ENCODE measurements around the gene EHBP1L1.

EHBP1L1 gene

DNA sequence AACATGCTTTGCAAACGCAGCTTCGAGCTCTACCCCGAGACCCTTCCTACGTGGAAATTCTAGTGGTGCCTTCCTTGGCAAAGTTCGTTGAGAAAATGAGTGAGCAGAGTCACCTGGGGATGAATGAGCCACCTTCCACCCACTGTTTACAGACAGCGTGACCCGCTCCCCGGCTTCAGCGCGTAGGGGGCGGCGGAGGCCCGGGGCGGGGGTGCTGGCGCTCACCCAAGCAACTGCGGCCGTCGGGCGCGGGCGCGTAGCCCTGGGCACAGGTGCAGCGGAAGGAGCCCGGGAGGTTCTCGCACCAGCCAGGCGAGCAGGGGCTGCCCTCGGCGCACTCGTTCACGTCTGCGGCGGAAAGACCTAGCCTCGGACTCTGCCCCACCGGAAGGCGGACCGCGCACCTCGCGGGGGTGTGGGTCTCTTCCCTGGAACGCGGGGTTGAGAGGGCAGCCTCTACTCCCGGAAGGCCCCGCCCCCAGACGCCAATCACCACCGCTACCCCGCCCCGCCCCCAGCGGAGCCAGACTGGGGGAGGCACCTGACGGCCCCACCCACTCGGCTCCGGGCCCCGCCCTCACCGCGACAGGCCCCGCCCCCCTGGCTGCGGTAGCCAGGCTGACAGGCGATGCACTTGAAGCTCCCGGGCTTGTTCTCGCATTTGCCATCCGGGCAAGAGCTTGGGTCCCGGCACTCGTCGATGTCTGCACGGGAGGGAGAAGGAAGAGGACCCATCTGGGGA is 29.5 kb upstream of the EHBP1L1 start:
- DNase-seq = peak in 1 of 2 donors; percentile 47

DNA sequence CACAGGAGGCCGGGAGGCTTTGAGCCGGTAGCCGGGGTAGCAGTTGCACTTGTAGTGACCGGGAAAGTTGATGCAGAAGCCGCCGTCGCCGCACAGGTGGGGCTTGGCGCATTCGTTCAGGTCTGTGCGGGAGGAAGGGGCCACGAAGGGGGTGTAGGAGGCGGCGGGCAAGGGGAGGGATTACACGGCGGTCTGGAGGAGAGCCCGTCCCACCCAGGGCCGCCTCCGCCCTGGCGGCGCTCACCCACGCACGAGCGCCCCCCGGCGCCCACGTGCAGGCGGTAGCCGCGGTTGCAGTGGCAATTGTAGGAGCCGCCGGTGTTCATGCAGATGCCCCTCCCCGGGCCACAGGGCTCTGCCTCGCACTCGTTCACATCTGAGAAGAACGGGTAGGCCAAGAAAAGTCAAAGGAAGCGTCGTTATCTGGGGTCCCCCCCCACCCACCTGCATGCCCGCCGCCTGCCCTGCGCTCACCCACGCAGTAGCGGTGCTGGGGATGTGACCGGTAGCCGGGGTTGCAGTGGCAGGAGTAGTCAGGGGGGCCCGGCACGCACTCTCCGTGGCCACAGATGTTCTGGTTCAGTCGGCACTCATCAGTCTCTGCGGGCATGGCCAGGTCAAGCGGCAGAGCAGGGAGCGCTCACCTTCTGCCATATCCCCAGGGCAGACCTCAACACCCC is 28.3 kb upstream of the EHBP1L1 start:
- no peak for DNase-seq

- peak in 1 of 2 donors; percentile 7 for DNase-seq
Measured at GRCh38 chr11:65548395-65548794, 27.5 kb upstream of the EHBP1L1 start.

- DNase-seq = no peak
Measured at GRCh38 chr11:65549096-65549495, 26.8 kb upstream of the EHBP1L1 start.

- DNase-seq = no peak
Measured at GRCh38 chr11:65551572-65552387, 24.1 kb upstream of the EHBP1L1 start.

DNA sequence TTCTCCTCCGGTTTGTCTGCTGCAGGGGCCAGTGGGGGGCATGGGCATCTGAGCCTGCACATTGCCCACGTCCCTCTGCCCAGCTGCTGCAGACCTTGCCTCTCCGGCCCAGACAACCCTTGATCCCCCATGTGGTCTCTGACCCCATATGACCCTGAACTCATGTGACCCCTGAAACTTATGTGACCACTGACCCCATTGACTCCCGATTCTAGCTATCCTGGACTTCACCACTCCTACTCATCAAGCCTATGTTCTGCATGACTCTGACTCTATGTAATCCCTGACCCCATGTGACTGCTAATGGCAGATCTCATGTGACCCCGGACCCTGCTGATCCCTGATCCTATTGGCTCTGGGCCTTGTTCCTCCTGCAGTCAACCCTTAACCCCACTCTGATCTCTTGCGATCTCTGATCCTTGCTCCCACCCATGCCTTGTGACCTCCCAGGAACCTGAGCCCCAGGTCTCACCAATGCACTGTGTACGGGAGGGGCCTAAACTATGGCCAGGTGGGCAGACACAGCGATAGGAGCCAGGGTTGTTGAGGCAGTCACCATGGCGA is 23.4 kb upstream of the EHBP1L1 start:
- no peak for DNase-seq

GRCh38 chr11:65553301-65554001 is 22.4 kb upstream of the EHBP1L1 start:
- DNase-seq = no peak

GRCh38 chr11:65554057-65554818 is 21.6 kb upstream of the EHBP1L1 start:
- DNase-seq = no peak

DNA sequence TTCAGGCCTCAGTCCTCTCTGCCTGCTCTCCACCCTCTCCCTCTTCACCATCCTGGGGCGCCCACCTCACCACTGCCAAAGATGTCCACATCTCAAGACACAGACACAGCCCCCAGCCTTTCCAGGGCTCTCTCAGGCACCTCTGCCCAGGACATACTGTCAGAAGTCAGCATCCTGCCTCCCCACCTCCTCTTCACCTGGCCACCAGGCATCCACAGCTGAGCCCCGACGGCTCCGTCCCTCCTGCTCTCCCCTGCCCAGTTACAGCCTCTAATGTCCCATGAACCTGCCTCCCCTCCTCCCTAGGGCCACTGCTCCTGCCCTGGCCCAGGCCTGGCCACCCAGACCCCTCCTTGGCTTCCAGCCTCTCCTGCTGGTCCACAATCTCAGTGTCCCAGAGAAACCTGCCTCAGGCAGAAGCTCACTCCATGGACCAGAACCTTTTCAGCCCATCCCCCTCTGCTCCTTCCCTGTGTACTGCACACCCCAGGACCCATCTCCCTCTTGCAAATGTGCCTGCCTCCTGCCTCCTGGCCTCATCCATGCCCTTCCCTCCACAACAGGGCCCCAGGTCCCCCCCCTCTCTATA is 20.9 kb upstream of the EHBP1L1 start:
- no peak for DNase-seq

- no peak for DNase-seq
Measured at GRCh38 chr11:65555693-65556231, 20.1 kb upstream of the EHBP1L1 start.

DNA sequence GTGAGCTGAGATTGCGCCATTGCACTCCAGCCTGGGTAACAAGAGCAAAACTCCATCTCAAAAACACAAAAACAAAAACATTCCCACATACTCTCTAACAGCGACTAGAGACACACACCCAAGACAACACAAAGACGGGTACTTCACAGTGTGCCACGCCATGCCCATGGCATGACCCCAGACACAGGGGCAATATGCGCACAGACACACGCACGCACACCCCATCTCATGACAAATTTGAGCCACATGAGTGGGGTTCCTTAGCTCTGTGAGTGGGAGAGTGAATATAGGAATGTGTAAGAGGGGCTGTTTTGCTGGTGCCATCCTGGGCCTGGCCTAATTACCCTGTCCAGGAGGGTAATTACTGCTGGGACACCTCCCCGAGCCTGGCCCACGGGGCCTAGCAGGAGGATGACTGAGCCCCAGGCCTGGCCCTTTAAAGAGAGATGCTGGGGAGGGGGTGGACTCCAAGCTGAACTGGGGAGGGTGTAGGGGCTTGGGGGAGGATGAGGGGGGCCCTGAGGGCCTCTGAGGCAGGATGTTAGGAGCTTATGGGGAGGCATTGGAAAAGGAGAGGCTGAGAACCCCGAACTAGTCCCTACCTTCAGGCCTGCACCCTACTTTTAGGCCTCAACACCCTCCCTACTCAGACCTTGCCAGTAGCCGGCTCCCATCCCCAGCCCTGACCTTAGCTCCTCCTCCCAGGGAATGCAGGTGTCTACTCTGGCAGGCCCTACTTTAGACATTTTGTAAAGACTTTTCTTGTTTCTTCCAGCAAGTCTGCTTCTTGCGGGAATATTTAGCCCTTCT is 19.2 kb upstream of the EHBP1L1 start:
- no peak for DNase-seq

GRCh38 chr11:65557280-65558001 is 18.4 kb upstream of the EHBP1L1 start:
- DNase-seq = no peak

DNA sequence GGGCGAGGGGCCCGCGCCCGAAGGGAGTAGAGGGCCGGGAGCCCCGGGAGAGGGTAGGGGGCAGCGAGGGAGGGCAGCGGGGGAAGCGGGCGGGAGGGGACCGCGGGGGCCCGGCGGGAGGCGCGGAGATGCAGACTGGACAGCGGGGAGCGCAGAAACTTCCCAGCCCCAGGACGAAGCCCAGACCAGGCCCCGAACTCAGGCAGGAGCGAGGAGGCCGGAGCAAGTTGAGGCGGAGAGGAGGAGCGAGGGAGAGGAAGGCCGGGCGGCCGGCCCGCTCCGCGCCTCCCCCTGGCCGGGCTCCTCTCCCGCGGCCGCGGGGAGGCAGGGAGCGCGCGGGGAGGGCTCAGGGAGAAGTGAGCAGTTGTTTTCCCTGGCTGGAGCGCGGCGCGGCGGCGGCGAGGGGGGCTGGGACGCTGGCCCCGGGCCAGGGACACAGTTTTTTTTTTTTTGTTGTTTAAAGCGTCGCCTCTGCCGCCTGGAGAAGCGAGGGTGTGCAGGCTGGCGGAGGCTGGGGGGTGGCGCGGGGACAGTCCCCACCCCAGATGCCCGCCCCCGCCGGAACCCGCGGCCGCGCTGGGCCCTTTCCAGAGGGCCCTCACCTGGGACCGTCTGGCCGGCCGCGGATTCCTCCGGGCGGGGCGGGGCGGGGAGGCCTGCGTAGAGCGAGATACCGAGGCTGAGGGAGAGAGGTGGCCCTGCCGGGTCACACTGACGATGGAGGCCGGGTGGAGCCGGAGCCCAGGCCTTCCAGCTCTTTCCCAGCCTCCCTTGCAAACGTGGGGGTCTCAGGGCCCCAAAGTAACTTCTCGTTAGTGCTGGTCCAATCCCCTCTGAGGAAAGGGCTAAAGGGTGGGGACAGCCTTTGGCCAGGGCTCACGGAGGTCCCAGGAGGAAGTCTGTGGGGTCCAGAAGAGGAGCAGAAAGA is 17.6 kb upstream of the EHBP1L1 start, which contains the start of gene LTBP3:
LTBP3 (minus strand) TSS at position 358 of the 928 bp plus-strand sequence. CDS start 400 bp downstream, outside the sequence.
- peak; percentile 80 to 89 for DNase-seq

GRCh38 chr11:65558930-65559509 is 16.8 kb upstream of the EHBP1L1 start:
- DNase-seq = peak; percentile 36 to 71

DNA sequence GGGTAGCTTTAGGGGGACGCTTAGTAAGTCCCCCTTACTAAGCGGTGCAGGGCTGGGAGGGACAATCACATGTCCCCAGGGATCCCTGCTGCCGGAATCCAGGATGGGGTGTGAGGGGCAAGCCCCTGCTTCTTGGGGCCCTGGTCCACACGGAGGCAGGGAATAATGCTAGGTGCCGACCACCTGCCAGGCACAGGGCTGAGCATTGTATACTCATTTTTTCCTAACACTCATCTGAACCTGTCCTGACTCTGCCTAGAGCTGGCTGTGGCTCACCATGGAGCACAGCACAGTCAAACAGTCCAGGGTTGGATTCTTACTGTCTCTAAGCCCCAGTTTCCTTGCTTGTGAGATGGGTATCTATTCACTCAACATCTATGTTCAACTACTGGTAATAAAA is 16.3 kb upstream of the EHBP1L1 start:
- DNase-seq = no peak

GRCh38 chr11:65559951-65560537 is 15.8 kb upstream of the EHBP1L1 start:
- peak in 1 of 2 donors; percentile 8 for DNase-seq
